ENCODE measurements around the gene DCAF4L1.

DNA sequence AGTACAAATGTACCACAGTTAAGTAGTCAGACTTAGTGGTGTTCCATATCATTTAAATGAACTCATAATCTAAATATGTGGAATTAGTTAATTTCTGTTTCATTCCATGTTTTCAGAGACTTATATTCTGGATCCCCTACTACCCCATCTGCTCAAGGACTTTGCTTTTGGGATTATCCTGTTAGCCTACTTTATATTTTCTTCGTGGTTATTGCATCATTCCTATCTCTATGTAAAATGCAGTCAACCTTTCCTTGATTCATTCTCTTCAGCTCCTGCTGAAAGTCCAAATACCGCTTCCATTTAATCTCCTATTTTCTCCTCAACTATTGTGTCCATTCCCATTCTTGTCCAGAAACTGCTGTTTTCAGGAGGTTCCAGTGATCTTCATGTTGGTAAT lies 33.9 kb downstream of the DCAF4L1 start:
- TF ChIP-seq EZH2 (IDR thresholded peaks at IDR 0.05; ENCODE audit: borderline replicate concordance, low read depth, low read length, severe bottlenecking): no peak
- TF ChIP-seq, protein P1, sequence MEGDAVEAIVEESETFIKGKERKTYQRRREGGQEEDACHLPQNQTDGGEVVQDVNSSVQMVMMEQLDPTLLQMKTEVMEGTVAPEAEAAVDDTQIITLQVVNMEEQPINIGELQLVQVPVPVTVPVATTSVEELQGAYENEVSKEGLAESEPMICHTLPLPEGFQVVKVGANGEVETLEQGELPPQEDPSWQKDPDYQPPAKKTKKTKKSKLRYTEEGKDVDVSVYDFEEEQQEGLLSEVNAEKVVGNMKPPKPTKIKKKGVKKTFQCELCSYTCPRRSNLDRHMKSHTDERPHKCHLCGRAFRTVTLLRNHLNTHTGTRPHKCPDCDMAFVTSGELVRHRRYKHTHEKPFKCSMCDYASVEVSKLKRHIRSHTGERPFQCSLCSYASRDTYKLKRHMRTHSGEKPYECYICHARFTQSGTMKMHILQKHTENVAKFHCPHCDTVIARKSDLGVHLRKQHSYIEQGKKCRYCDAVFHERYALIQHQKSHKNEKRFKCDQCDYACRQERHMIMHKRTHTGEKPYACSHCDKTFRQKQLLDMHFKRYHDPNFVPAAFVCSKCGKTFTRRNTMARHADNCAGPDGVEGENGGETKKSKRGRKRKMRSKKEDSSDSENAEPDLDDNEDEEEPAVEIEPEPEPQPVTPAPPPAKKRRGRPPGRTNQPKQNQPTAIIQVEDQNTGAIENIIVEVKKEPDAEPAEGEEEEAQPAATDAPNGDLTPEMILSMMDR (IDR thresholded peaks at IDR 0.05; ENCODE audit: borderline replicate concordance, extremely low read depth, low read length, poor library complexity, severe bottlenecking): no peak

Measured in DND-41 (cell line).